NB4 (cell line): Measurements from ENCODE around the gene PAPPA2.

Experiments
- MYC ChIP-seq: IDR thresholded peaks from 2 replicates; pipeline ENCODE4 v1.6.1; 2011; ENCODE audit warnings: low read depth, low read length
- POLR2A ChIP-seq: IDR thresholded peaks from 2 replicates; pipeline ENCODE4 v1.6.1; 2011; ENCODE audit warnings: mild to moderate bottlenecking; ENCODE audit not compliant: insufficient read length; ENCODE audit errors: extremely low read depth
- TF ChIP-seq, protein P1 (sequence below): IDR thresholded peaks from one replicate; pipeline ENCODE4 v1.5.1; 2012; ENCODE audit warnings: low read depth, low read length
- TF ChIP-seq, protein P2 (sequence below): IDR thresholded peaks from 2 replicates; pipeline ENCODE4 v1.6.1; 2011; ENCODE audit warnings: low read depth, low read length

DNA sequence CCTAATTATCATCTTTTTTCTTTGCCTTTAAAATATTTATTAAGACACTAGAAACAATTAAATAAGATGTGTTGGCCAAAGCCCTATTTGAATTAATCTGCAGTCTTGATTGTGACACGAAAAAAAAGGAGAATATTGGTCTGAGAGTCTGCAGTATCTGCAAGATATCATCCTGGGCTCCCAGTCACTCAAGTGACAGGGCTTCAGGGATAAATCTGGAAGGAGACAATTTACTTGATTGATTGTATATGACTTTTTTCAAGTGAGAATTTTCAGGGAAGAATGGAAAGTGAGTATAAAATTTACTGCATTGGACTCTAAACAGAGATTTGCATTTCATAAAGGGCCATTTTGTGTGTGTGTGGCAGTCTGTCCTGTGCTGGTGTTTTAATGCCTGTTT is 233.7 kb downstream of the PAPPA2 start:
- TF ChIP-seq POLR2A (no peak), MYC (no peak)
- TF ChIP-seq, protein P1, sequence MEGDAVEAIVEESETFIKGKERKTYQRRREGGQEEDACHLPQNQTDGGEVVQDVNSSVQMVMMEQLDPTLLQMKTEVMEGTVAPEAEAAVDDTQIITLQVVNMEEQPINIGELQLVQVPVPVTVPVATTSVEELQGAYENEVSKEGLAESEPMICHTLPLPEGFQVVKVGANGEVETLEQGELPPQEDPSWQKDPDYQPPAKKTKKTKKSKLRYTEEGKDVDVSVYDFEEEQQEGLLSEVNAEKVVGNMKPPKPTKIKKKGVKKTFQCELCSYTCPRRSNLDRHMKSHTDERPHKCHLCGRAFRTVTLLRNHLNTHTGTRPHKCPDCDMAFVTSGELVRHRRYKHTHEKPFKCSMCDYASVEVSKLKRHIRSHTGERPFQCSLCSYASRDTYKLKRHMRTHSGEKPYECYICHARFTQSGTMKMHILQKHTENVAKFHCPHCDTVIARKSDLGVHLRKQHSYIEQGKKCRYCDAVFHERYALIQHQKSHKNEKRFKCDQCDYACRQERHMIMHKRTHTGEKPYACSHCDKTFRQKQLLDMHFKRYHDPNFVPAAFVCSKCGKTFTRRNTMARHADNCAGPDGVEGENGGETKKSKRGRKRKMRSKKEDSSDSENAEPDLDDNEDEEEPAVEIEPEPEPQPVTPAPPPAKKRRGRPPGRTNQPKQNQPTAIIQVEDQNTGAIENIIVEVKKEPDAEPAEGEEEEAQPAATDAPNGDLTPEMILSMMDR: no peak
- TF ChIP-seq, protein P2, sequence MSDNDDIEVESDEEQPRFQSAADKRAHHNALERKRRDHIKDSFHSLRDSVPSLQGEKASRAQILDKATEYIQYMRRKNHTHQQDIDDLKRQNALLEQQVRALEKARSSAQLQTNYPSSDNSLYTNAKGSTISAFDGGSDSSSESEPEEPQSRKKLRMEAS: no peak
